ENCODE measurements around the gene ZNF865. TPM values are rescaled to one million over a fixed set of nuclear protein-coding genes. Genes with fewer than 3 reads are reported as not detected.

Gene ZNF865
- total and polyA plus RNA-seq, 2 of the 8 experiments (the other 6 are each of a cell fraction or from before 2014, with no cell fraction given): 3.5 to 13.6 TPM

DNA sequence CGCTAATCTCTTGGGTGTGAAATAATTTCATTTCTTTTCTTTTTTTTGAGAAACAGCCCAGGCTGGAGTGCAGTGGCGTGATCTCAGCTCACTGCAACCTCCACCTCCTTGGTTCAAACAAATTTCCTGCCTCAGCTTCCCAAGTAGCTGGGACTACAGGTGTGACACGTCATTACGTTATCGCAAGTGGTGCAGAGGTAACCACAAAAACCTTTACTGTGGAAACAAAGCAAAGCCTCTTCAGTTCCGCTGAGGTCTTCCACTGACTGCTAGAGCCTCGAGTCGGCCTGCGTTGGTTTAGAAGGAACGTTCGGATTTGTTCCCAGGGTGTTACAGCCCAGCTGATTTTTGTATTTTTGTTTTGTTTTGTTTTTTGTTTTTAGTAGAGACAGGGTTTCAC, 20.9 kb downstream of the ZNF865 start:
- Histone ChIP-seq H2AFZ (ENCODE audit: low read length) (no peak overlapping the region), H3K79me2 (ENCODE audit: control insufficient read depth in 1 of 2, insufficient read depth in 2 of 2, low read length in 2 of 2) (no peaks in the 10 kb centered on the region), H3K27me3 (replicated peaks in 1 of 4; ENCODE audit: control insufficient read depth in 3 of 4, extremely low read depth in 1 of 4, insufficient read depth in 3 of 4, low read length in 3 of 4) (no peaks in the 10 kb centered on the region), H3K27ac (ENCODE audit: low read depth, low read length) (no peak overlapping the region), H3K4me3 (ENCODE audit: extremely low read depth in 1 of 4, insufficient read depth in 2 of 4, low read depth in 3 of 4, low read length in 4 of 4) (no peak overlapping the region), H4K91ac (replicated peaks; ENCODE audit: insufficient read length, low read length) (no peak overlapping the region), H2AK5ac (ENCODE audit: low read depth, low read length) (no peak overlapping the region), H3K4me2 (ENCODE audit: insufficient read depth in 1 of 2, low read depth in 2 of 2, low read length in 2 of 2) (no peak overlapping the region), H4K5ac (ENCODE audit: insufficient read length, low read depth, low read length) (no peak overlapping the region), H4K8ac (ENCODE audit: extremely low read depth, insufficient read depth, low read length) (no peak overlapping the region), H3K9ac (replicated peaks in 1 of 4; ENCODE audit: extremely low read depth in 1 of 4, low read depth in 3 of 4, low read length in 3 of 4) (no peak overlapping the region), H3K4ac (replicated peaks; ENCODE audit: insufficient read length, low read depth, low read length) (no peak overlapping the region), H3K56ac (replicated peaks; ENCODE audit: insufficient read length, low read depth, low read length) (no peak overlapping the region), H2BK5ac (ENCODE audit: low read depth, low read length) (no peak overlapping the region), H2BK20ac (ENCODE audit: low read length) (no peak overlapping the region), H2BK15ac (ENCODE audit: low read length) (no peak overlapping the region), H3K14ac (ENCODE audit: insufficient read length) (no peak overlapping the region), H4K20me1 (replicated peaks in 1 of 2; ENCODE audit: control insufficient read depth in 1 of 2, insufficient read depth in 2 of 2, low read length in 2 of 2) (peaks cover 0 to 5% of the 10 kb centered on the region in 2 experiments), H3K9me3 (ENCODE audit: insufficient read depth in 2 of 2, low read depth in 1 of 2, low read length in 1 of 2) (no peaks in the 10 kb centered on the region), H3K23ac (ENCODE audit: insufficient read length) (no peak overlapping the region), H2BK120ac (replicated peaks; ENCODE audit: low read depth, low read length) (no peak overlapping the region), H3K36me3 (ENCODE audit: control insufficient read depth in 2 of 4, insufficient read depth in 4 of 4, low read length in 3 of 4) (peaks cover 0 to 8% (median 1%) of the 10 kb centered on the region in 4 experiments; a peak in 4 of 8 replicates), H3K18ac (ENCODE audit: extremely low read depth, low read length) (no peak overlapping the region), H2BK12ac (ENCODE audit: low read depth, low read length) (no peak overlapping the region), H3K79me1 (ENCODE audit: low read depth, low read length) (no peaks in the 10 kb centered on the region), H3K23me2 (ENCODE audit: low read depth, low read length) (no peaks in the 10 kb centered on the region), H3K4me1 (replicated peaks in 1 of 4; ENCODE audit: control insufficient read depth in 3 of 4, insufficient read depth in 4 of 4, low read length in 3 of 4) (peaks cover 0 to 3% (median 0%) of the 10 kb centered on the region in 4 experiments; a peak in 3 of 7 replicates)
- no peak for FAIRE-seq
- POLR2A ChIA-PET (ENCODE audit: partially characterized antibody): interaction anchor here (1.0 to 6.8 kb wide), 7 partner anchors 9 to 141 kb away, joined by 3 to 25 read pairs (median 4); partner anchors contain the start of genes NAT14, ZNF580 and ZNF865
- CTCF ChIA-PET (ENCODE audit: partially characterized antibody): interaction anchor here (0.6 to 2.2 kb wide), 10 partner anchors 12 to 1167 kb away, joined by 3 to 8 read pairs (median 4); partner anchors contain the start of gene CCDC106
- no peak for DNase-seq (ENCODE audit: low read depth in 1 of 2, low spot score in 2 of 2)
- WGBS, 2 experiments (ENCODE audit: extremely low coverage in 1 of 2, insufficient coverage in 1 of 2, insufficient read length in 1 of 2, insufficient replicate concordance in 2 of 2, low coverage in 1 of 2, low lambda C conversion rate in 2 of 2, missing lambda C conversion rate in 1 of 2): 87% methylated on average over 11 of the region's 11 CpGs; no CpG with 5 or more reads in 1 of the 2 experiments
- TF ChIP-seq RNF2 (IDR thresholded peaks at IDR 0.05; ENCODE audit: borderline replicate concordance, low read depth, low read length, missing control alignments, poor library complexity, severe bottlenecking) (no peak), TAF7 (optimal IDR thresholded peaks at IDR 0.05; ENCODE audit: borderline replicate concordance, low read depth, low read length) (no peak), SAP30 (IDR thresholded peaks at IDR 0.05; ENCODE audit: insufficient read depth, insufficient replicate concordance, low read length) (no peak), CTBP2 (IDR thresholded peaks at IDR 0.05; ENCODE audit: borderline replicate concordance, insufficient read depth, insufficient read length, low read length) (no peak), SIX5 (IDR thresholded peaks at IDR 0.05; ENCODE audit: low read depth, low read length) (no peak), MAFK (IDR thresholded peaks at IDR 0.05; ENCODE audit: low read depth, low read length) (no peak), KDM4A (IDR thresholded peaks at IDR 0.05; ENCODE audit: low read depth, low read length, severe bottlenecking) (no peak), USF2 (IDR thresholded peaks at IDR 0.05; ENCODE audit: low read length) (no peak), GABPA (IDR thresholded peaks at IDR 0.05; ENCODE audit: borderline replicate concordance, insufficient read depth, low read length) (no peak)

Measured in H1 (cell line).